ENCODE measurements around the gene OR5B12. TPM values are rescaled to one million over a fixed set of nuclear protein-coding genes. Genes with fewer than 3 reads are reported as not detected.

Gene OR5B12
- not detected for polyA plus RNA-seq (2012; ENCODE audit: insufficient read length, low read depth)

- TF ChIP-seq FOXP2 (optimal IDR thresholded peaks at IDR 0.05; ENCODE audit: borderline replicate concordance, extremely low read depth, extremely low read length, insufficient read depth) (no peak), REST (IDR thresholded peaks at IDR 0.05; ENCODE audit: insufficient read depth in 1 of 2, low read depth in 2 of 2, low read length in 2 of 2) (no peak), SIN3A (IDR thresholded peaks at IDR 0.05; ENCODE audit: borderline replicate concordance, insufficient read depth, low read length) (no peak), TAF1 (IDR thresholded peaks at IDR 0.05; ENCODE audit: borderline replicate concordance, insufficient read depth, low read length) (no peak), POLR2AphosphoS5 (IDR thresholded peaks at IDR 0.05; ENCODE audit: low read depth, low read length) (no peak)
Observed at GRCh38 chr11:58442136-58442535, at the start of gene OR5B12. OR5B12 (minus strand) TSS chr11:58442236; CDS start chr11:58440151, 2,085 bp downstream.

GRCh38 chr11:58490827-58491226 lies 48.8 kb upstream of the OR5B12 start:
- no peak for TF ChIP-seq TAF1 (IDR thresholded peaks at IDR 0.05; ENCODE audit: borderline replicate concordance, insufficient read depth, low read length)
- no peak for TF ChIP-seq POLR2AphosphoS5 (IDR thresholded peaks at IDR 0.05; ENCODE audit: low read depth, low read length)
- no peak for TF ChIP-seq REST (IDR thresholded peaks at IDR 0.05; ENCODE audit: insufficient read depth in 1 of 2, low read depth in 2 of 2, low read length in 2 of 2)
- TF ChIP-seq FOXP2 (optimal IDR thresholded peaks at IDR 0.05; ENCODE audit: borderline replicate concordance, extremely low read depth, extremely low read length, insufficient read depth): no peak
- no peak for TF ChIP-seq SIN3A (IDR thresholded peaks at IDR 0.05; ENCODE audit: borderline replicate concordance, insufficient read depth, low read length)

DNA sequence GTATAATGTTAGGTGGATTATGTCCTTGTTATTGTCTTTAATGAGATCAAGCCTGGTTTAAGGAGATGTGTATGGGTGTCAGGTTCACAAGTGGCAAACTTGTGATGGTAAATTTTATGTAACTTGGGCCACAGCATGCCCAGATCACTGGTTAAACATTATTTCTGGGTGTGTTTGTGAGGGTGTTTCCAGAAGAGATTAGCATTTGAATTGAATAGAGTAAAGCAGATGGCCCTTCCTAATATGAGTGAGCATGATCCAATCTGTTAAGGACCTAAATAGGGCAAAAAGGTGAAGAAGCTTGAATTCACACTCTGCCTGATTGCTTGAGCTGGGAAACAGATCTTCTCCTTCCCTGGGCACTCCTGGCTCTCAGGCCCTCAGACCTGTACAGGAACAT lies 45.1 kb upstream of the OR5B12 start:
- TF ChIP-seq POLR2AphosphoS5 (IDR thresholded peaks at IDR 0.05; ENCODE audit: low read depth, low read length) (no peak), TAF1 (IDR thresholded peaks at IDR 0.05; ENCODE audit: borderline replicate concordance, insufficient read depth, low read length) (no peak), REST (IDR thresholded peaks at IDR 0.05; ENCODE audit: insufficient read depth in 1 of 2, low read depth in 2 of 2, low read length in 2 of 2) (no peak), SIN3A (IDR thresholded peaks at IDR 0.05; ENCODE audit: borderline replicate concordance, insufficient read depth, low read length) (no peak), FOXP2 (optimal IDR thresholded peaks at IDR 0.05; ENCODE audit: borderline replicate concordance, extremely low read depth, extremely low read length, insufficient read depth) (no peak)

DNA sequence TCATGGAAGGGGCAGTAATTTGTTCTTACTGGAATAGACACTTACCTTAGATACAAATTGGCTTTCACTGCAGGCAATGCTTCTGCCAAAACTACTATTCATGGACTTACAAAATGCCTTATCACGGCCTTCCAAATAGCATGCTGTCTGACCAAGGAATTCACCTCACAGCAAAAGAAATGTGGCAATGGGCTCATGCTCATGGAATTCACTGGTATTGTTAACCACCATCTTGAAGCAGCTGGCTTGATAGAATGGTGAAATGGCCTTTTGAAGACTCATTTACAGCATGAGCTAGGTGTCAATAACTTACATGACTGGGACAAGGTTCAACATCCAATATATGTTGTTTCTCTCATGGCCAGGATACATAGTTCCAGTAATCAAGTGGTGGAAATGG lies 43.9 kb upstream of the OR5B12 start:
- TF ChIP-seq REST (IDR thresholded peaks at IDR 0.05; ENCODE audit: insufficient read depth in 1 of 2, low read depth in 2 of 2, low read length in 2 of 2) (no peak), TAF1 (IDR thresholded peaks at IDR 0.05; ENCODE audit: borderline replicate concordance, insufficient read depth, low read length) (no peak), POLR2AphosphoS5 (IDR thresholded peaks at IDR 0.05; ENCODE audit: low read depth, low read length) (no peak), SIN3A (IDR thresholded peaks at IDR 0.05; ENCODE audit: borderline replicate concordance, insufficient read depth, low read length) (no peak)

GRCh38 chr11:58471892-58472291 lies 29.9 kb upstream of the OR5B12 start:
- TF ChIP-seq TAF1 (IDR thresholded peaks at IDR 0.05; ENCODE audit: borderline replicate concordance, insufficient read depth, low read length) (no peak), REST (IDR thresholded peaks at IDR 0.05; ENCODE audit: insufficient read depth in 1 of 2, low read depth in 2 of 2, low read length in 2 of 2) (no peak), POLR2AphosphoS5 (IDR thresholded peaks at IDR 0.05; ENCODE audit: low read depth, low read length) (no peak), SIN3A (IDR thresholded peaks at IDR 0.05; ENCODE audit: borderline replicate concordance, insufficient read depth, low read length) (no peak), FOXP2 (optimal IDR thresholded peaks at IDR 0.05; ENCODE audit: borderline replicate concordance, extremely low read depth, extremely low read length, insufficient read depth) (no peak)

All from PFSK-1 (cell line).